Measurements from ENCODE around the gene CKM. TPM values are rescaled to one million over a fixed set of nuclear protein-coding genes. Genes with fewer than 3 reads are reported as not detected.
"Not testable (repeated sequence)": the region's sequence is repeated elsewhere in the genome, so short reads cannot be mapped to it uniquely, and the experiment has no call there.

Gene CKM
- total RNA-seq, 1 donor, result 0.43 TPM

- TF ChIP-seq CTCF (IDR thresholded peaks at IDR 0.05; ENCODE audit: insufficient read depth, low read depth, low read length), result no peak
- no peak for DNase-seq (ENCODE audit: low read depth)
- H3K4me3 ChIP-seq (ENCODE audit: low read depth, low read length), result no peak overlapping the region
These were observed 44.6 kb downstream of the CKM start for GRCh38 chr19:45278087-45278486.

GRCh38 chr19:45276284-45276687 lies 46.4 kb downstream of the CKM start:
- TF ChIP-seq CTCF (IDR thresholded peaks at IDR 0.05; ENCODE audit: insufficient read depth, low read depth, low read length), result no peak
- DNase-seq (ENCODE audit: low read depth), result peak; percentile 79

GRCh38 chr19:45275370-45275971 lies 47.2 kb downstream of the CKM start:
- TF ChIP-seq CTCF (IDR thresholded peaks at IDR 0.05; ENCODE audit: insufficient read depth, low read depth, low read length), result no peak
- no peak overlapping the region for H3K4me3 ChIP-seq (ENCODE audit: low read depth, low read length)
- DNase-seq (ENCODE audit: low read depth), result no peak

More at GRCh38 chr19:45276284-45276687, 46.4 kb downstream of the CKM start:
- H3K4me3 ChIP-seq (ENCODE audit: low read depth, low read length), result no peak overlapping the region

- no peak for DNase-seq (ENCODE audit: low read depth)
- no peak overlapping the region for H3K4me3 ChIP-seq (ENCODE audit: low read depth, low read length)
- no peak for TF ChIP-seq CTCF (IDR thresholded peaks at IDR 0.05; ENCODE audit: insufficient read depth, low read depth, low read length)
These were observed 49.2 kb downstream of the CKM start for GRCh38 chr19:45273521-45273855.

GRCh38 chr19:45271735-45272108 lies 51.0 kb downstream of the CKM start:
- no peak for TF ChIP-seq CTCF (IDR thresholded peaks at IDR 0.05; ENCODE audit: insufficient read depth, low read depth, low read length)
- no peak overlapping the region for H3K4me3 ChIP-seq (ENCODE audit: low read depth, low read length)
- DNase-seq (ENCODE audit: low read depth), result no peak

GRCh38 chr19:45271098-45271734 lies 51.5 kb downstream of the CKM start:
- no peak for DNase-seq (ENCODE audit: low read depth)
- H3K4me3 ChIP-seq (ENCODE audit: low read depth, low read length), result no peak overlapping the region
- no peak for TF ChIP-seq CTCF (IDR thresholded peaks at IDR 0.05; ENCODE audit: insufficient read depth, low read depth, low read length)

GRCh38 chr19:45269939-45270338 lies 52.7 kb downstream of the CKM start:
- not testable (repeated sequence) for H3K4me3 ChIP-seq (ENCODE audit: low read depth, low read length); DNase-seq (ENCODE audit: low read depth)
